Choroid plexus epithelial cell (primary cell): ENCODE results near the gene GNAL.

ENCODE experiments used
- DNase-seq: peaks from one replicate; pipeline ENCODE4 v3.0.0-alpha.2; 2010; ENCODE audit warnings: low read depth
- H3K4me3 ChIP-seq: 2 replicates; pipeline ENCODE4 v1.5.1; 2011; ENCODE audit warnings: low read depth, mild to moderate bottlenecking, control low read depth, low read length, moderate library complexity
- CTCF ChIP-seq: conservative IDR thresholded peaks from 2 replicates; pipeline ENCODE4 v1.5.1; 2011; ENCODE audit warnings: low read depth, mild to moderate bottlenecking, control low read depth, inconsistent platforms, low read length, moderate library complexity

The GNAL gene

GRCh38 chr18:11664286-11664685, 24.8 kb upstream of the GNAL start:
- TF ChIP-seq CTCF: no peak
- H3K4me3 ChIP-seq: no peak overlapping the region
- DNase-seq: no peak

DNA sequence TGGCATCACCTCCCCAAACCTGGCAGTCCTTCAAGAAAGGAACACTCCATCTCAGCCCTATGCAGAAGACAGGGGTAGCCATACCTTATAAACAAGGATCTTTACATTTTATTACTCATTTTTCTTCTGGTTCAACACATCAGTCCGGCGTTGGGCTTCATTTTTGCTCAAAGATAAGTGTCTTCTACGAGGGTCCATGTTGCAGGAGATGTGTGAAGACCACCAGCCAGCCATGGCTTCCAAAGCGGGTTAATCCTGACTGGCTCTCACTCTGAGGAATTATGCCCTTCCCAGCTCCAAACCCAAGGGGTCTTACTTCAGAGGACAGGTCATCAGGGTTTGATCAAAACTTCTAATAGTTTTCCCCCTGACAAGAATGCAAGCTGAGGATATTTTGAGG, 23.9 kb upstream of the GNAL start:
- no peak for TF ChIP-seq CTCF
- no peak overlapping the region for H3K4me3 ChIP-seq
- DNase-seq: no peak

GRCh38 chr18:11665587-11665986, 23.5 kb upstream of the GNAL start:
- no peak for DNase-seq
- TF ChIP-seq CTCF: no peak
- no peak overlapping the region for H3K4me3 ChIP-seq

GRCh38 chr18:11666176-11666575, 22.9 kb upstream of the GNAL start:
- no peak for DNase-seq
- H3K4me3 ChIP-seq: no peak overlapping the region
- no peak for TF ChIP-seq CTCF

DNA sequence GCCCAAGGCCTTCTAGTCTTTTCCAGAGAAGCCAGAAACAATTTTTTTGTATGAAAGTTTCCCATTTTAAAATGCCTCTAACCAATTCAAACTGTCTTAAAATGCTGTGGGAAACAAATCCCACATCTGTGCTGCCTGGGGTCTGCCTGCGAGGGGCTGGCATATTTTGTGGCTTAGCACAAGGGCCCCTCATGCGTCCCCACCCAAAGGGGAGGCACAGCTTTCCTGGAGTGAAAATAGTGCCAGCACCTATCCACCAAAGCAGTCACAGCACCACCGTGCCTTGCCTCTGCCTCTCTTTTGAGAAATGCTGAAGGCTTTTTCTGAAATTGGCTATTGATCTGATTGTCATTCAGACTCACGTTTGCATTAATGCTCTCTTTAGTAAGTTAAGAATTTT, 22.2 kb upstream of the GNAL start:
- no peak for TF ChIP-seq CTCF
- DNase-seq: no peak
- no peak overlapping the region for H3K4me3 ChIP-seq

- no peak overlapping the region for H3K4me3 ChIP-seq
- DNase-seq: no peak
- no peak for TF ChIP-seq CTCF
Observed at GRCh38 chr18:11667578-11667977, 21.5 kb upstream of the GNAL start.

DNA sequence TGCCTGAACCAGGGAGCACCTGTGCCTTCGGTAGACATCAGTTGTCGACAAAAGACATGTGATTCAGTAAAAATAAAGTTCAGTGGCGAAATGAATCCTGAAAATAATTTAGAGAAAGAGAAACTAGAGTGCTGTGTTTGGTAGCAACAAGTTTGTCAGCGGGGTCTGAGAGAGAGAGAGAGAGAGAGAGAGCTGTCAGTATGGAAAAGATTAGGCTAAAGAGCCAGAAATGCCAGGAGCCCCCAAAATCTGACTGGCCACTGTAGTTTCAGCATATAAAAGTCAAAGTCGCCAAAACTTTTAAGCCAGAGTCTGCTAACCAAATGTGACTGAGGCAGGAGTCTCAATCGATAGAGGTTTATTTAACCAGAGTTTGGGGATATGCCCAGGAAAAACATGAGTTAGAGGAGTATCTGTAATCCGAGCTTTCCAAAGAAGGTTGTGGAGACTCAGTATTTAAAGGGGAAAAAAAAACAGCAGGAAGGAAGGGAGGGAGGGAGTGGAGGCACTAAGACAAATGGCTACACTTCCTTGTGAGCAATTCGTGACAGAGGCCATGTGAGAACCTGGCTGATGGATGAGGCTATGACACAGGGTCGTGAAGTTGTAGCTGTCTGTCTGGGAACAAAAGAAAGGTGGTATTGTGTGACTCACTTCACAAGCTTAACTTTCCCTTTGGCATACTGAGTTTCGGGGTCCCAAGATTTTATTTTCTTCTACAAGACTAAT, 20.5 kb upstream of the GNAL start:
- no peak for DNase-seq
- no peak overlapping the region for H3K4me3 ChIP-seq
- TF ChIP-seq CTCF: no peak
